ENCODE results near the gene UNC5A. TPM values are rescaled to one million over a fixed set of nuclear protein-coding genes. Genes with fewer than 3 reads are reported as not detected.

Gene UNC5A
- total RNA-seq, 4 donors from 2014 or later, result 0.34 to 0.67 (median 0.67) TPM; not detected in 1

DNA sequence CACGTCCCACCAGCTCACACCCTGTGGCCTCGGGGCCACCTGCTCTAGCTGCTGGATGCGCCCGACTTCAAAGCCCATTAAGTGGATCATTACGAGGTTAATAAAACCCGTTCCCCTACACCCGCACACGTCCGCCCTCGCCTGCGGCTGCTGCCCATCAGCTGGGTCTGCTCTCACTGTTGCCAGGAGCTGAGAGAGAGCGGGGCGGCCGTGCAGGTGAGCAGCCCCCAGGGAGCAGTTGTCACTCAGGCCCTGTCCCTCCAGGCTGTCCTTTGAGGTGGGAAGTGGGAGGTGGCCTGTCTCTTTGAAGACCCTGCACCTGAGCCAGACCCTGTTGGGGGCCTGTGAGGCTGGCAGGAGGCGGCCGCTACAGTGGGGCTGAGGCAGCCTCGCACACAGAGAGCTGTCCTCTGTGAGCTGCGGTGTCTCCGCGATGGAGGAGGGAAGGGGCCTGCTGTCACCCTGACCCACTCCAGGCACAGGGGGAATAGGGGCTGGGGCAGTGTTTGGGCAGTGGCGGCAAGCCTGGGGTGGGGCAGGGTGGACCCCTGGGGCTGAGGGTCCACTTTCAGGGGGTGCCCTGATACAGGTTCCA lies 12.8 kb upstream of the UNC5A start:
- no peak overlapping the region for H3K27ac ChIP-seq
- 40 to 50% methylated on average over 15 to 20 of the region's 21 CpGs for WGBS, 2 donors
- no peaks in the 10 kb centered on the region for H3K9me3 ChIP-seq
- DNase-seq, result no peak
- TF ChIP-seq CTCF (IDR thresholded peaks at IDR 0.05) (no peak), POLR2A (IDR thresholded peaks at IDR 0.05) (no peak)
- no peak overlapping the region for H3K4me3 ChIP-seq (replicated peaks in 1 of 3)
- no peaks in the 10 kb centered on the region for H3K27me3 ChIP-seq
- no peaks in the 10 kb centered on the region for H3K36me3 ChIP-seq
- H3K4me1 ChIP-seq, result no peaks in the 10 kb centered on the region
- intact Hi-C loops (cut with DNase I), result no loop called here

DNA sequence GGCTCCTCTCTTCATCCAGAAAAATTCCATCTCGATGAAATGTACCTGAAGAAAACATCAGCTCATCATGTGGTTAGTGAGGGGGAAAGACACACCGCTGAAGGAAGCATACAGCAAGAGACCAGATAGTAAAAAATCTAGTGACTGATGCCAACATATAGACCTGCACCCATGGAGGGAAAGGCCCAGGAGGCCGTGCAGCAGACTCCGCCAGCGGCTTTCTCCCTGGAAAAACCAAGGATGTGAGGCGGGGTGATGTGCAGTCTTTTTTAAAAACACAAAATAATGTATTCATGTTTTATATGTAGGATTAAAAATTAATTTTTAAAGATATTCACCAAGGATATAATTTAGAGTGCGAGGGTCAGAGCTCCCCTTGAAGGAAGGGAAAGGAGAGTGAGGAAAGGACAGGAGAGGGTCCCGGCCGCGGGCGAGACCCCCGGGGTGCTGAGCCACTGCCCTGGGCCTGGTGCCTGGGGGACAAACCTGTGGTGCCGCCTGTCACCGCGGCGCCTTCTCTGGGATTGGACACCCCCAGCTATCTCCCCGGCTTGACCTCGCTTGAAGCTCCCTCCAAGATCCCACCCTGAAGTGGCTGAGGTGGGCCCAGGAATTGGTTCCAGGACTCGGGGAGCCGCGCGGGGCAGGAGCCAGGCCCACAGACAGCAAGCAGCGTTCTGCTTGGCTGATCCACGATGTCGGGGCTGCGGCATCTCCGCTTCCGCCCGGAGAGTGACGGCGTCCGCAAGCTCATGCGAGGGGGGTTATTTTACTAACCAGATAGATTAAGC lies 12.1 kb upstream of the UNC5A start:
- TF ChIP-seq POLR2A (IDR thresholded peaks at IDR 0.05) (no peak), CTCF (IDR thresholded peaks at IDR 0.05) (no peak)
- Histone ChIP-seq H3K36me3 (no peaks in the 10 kb centered on the region), H3K9me3 (no peaks in the 10 kb centered on the region), H3K4me3 (replicated peaks in 1 of 3) (no peak overlapping the region), H3K27me3 (no peaks in the 10 kb centered on the region), H3K4me1 (no peaks in the 10 kb centered on the region), H3K27ac (no peak overlapping the region)
- WGBS, 2 donors, result 81 to 85% methylated on average over 33 of the region's 33 CpGs
- no peak for DNase-seq
- intact Hi-C loops (cut with DNase I), result no loop called here

GRCh38 chr5:176798949-176799348 lies 11.4 kb upstream of the UNC5A start:
- H3K27ac ChIP-seq, result no peak overlapping the region
- 83 to 87% methylated on average over 10 of the region's 12 CpGs for WGBS, 2 donors
- intact Hi-C loops (cut with DNase I), result no loop called here
- no peaks in the 10 kb centered on the region for H3K9me3 ChIP-seq
- TF ChIP-seq CTCF (IDR thresholded peaks at IDR 0.05) (no peak), POLR2A (IDR thresholded peaks at IDR 0.05) (no peak)
- H3K4me3 ChIP-seq (replicated peaks in 1 of 3), result no peak overlapping the region
- H3K27me3 ChIP-seq, result no peaks in the 10 kb centered on the region
- DNase-seq, result no peak
- no peaks in the 10 kb centered on the region for H3K4me1 ChIP-seq
- H3K36me3 ChIP-seq, result no peaks in the 10 kb centered on the region

DNA sequence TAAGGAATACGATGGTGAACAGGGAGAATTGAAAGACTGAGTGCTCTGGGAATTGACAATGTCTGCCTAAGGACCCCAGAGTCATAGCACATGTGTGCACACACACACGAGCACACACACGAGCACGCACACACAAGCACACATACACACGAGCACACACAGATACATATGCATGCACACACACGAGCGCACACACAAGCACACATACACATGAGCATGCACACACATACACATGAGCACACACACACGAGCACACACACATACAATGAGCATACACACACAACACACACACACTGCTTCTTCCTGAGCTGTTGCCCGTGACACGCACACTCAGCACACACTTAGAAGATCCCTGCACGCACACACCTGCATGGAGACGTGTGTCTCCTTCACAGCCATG lies 10.9 kb upstream of the UNC5A start:
- intact Hi-C loops (cut with DNase I), result no loop called here
- Histone ChIP-seq H3K4me1 (no peaks in the 10 kb centered on the region), H3K27me3 (no peaks in the 10 kb centered on the region), H3K4me3 (replicated peaks in 1 of 3) (no peak overlapping the region), H3K27ac (no peak overlapping the region), H3K36me3 (no peaks in the 10 kb centered on the region), H3K9me3 (no peaks in the 10 kb centered on the region)
- TF ChIP-seq CTCF (IDR thresholded peaks at IDR 0.05) (no peak), POLR2A (IDR thresholded peaks at IDR 0.05) (no peak)
- DNase-seq, result no peak
- 82 to 83% methylated on average over 12 of the region's 12 CpGs for WGBS, 2 donors

GRCh38 chr5:176800024-176800423 lies 10.3 kb upstream of the UNC5A start:
- Histone ChIP-seq H3K27me3 (no peaks in the 10 kb centered on the region), H3K4me1 (no peaks in the 10 kb centered on the region), H3K36me3 (no peaks in the 10 kb centered on the region), H3K27ac (no peak overlapping the region), H3K4me3 (replicated peaks in 1 of 3) (no peak overlapping the region), H3K9me3 (no peaks in the 10 kb centered on the region)
- WGBS, 2 donors, result 91 to 95% methylated on average over 6 of the region's 6 CpGs
- intact Hi-C loops (cut with DNase I), result no loop called here
- DNase-seq, result no peak
- TF ChIP-seq POLR2A (IDR thresholded peaks at IDR 0.05) (no peak), CTCF (IDR thresholded peaks at IDR 0.05) (no peak)
